ENCODE results near the gene ADRB1.

- TF ChIP-seq YY1 (IDR thresholded peaks at IDR 0.05) (peak; percentile 58), CTCF (IDR thresholded peaks at IDR 0.05; ENCODE audit: low read depth, low read length, missing input control) (no peak), MAX (IDR thresholded peaks at IDR 0.05) (peak; percentile 33), GABPA (IDR thresholded peaks at IDR 0.05 in 1 of 2, conservative IDR thresholded peaks at IDR 0.05 in 1 of 2) (no peak), ZBTB33 (IDR thresholded peaks at IDR 0.05) (no peak), ATF3 (IDR thresholded peaks at IDR 0.05) (no peak), REST (IDR thresholded peaks at IDR 0.05) (no peak), EGR1 (IDR thresholded peaks at IDR 0.05; ENCODE audit: low read depth in 2 of 2) (no peak), HNF4G (IDR thresholded peaks at IDR 0.05) (no peak), NR2F2 (IDR thresholded peaks at IDR 0.05) (no peak), TAF1 (conservative IDR thresholded peaks at IDR 0.05) (no peak), FOXA1 (IDR thresholded peaks at IDR 0.05) (no peak), RAD21 (IDR thresholded peaks at IDR 0.05) (peak; percentile 41 to 44)
These were observed 20.7 kb downstream of the ADRB1 start for GRCh38 chr10:114064151-114065048.

Measured in liver (tissue), 3 donors.